Measurements from ENCODE around the gene GANC.

GANC gene

GRCh38 chr15:42404461-42405235, 131.6 kb downstream of the GANC start:
- Histone ChIP-seq H3K36me3 (ENCODE audit: insufficient read depth, low read depth, low read length) (no peaks in the 10 kb centered on the region), H3K9ac (ENCODE audit: low read depth, low read length) (no peak overlapping the region), H3K27me3 (ENCODE audit: insufficient read depth, low read length) (no peaks in the 10 kb centered on the region), H3K4me1 (ENCODE audit: insufficient read depth, low read length) (no peaks in the 10 kb centered on the region), H3K4me3 (ENCODE audit: low read length) (no peak overlapping the region), H3K27ac (ENCODE audit: low read length) (no peak overlapping the region), H3K9me3 (ENCODE audit: insufficient read depth, low read depth, low read length) (no peaks in the 10 kb centered on the region)

GRCh38 chr15:42405863-42406482, 133.0 kb downstream of the GANC start:
- H3K4me1 ChIP-seq (ENCODE audit: insufficient read depth, low read length): no peaks in the 10 kb centered on the region
- H3K9ac ChIP-seq (ENCODE audit: low read depth, low read length): no peak overlapping the region
- H3K27me3 ChIP-seq (ENCODE audit: insufficient read depth, low read length): no peaks in the 10 kb centered on the region
- no peaks in the 10 kb centered on the region for H3K9me3 ChIP-seq (ENCODE audit: insufficient read depth, low read depth, low read length)
- H3K4me3 ChIP-seq (ENCODE audit: low read length): no peak overlapping the region
- H3K27ac ChIP-seq (ENCODE audit: low read length): no peak overlapping the region
- no peaks in the 10 kb centered on the region for H3K36me3 ChIP-seq (ENCODE audit: insufficient read depth, low read depth, low read length)
